SK-N-MC (cell line): Measurements from ENCODE around the gene ZNF862.

ENCODE experiments used
- EZH2 ChIP-seq: fragments of 200-600 bp; sonication (generic); IDR thresholded peaks from one replicate; pipeline ENCODE4 v1.6.1; 2017; ENCODE audit warnings: antibody characterized with exemption
- FOXP2 ChIP-seq: optimal IDR thresholded peaks from 2 replicates; pipeline ENCODE3; 2011; ENCODE audit warnings: mild to moderate bottlenecking, moderate library complexity; ENCODE audit not compliant: insufficient read depth; ENCODE audit errors: extremely low read length, control extremely low read depth
- POLR2AphosphoS5 ChIP-seq: IDR thresholded peaks from 2 replicates; pipeline ENCODE4 v1.6.1; 2012; ENCODE audit warnings: mild to moderate bottlenecking, low read depth, low read length, borderline replicate concordance

- TF ChIP-seq POLR2AphosphoS5 (no peak), EZH2 (no peak), FOXP2 (no peak)
Observed at GRCh38 chr7:149794661-149795060, 43.5 kb upstream of the ZNF862 start.
